NCI-H2081 (cell line): ENCODE results near the gene MEIS3.

ENCODE experiments used
- DNase-seq, 2 experiments: peaks; one replicate each; lab custom pipeline; 2025; lab: John Stamatoyannopoulos, UW

MEIS3 gene

GRCh38 chr19:47357788-47358680, 61.3 kb downstream of the MEIS3 start:
- DNase-seq = no peak

DNA sequence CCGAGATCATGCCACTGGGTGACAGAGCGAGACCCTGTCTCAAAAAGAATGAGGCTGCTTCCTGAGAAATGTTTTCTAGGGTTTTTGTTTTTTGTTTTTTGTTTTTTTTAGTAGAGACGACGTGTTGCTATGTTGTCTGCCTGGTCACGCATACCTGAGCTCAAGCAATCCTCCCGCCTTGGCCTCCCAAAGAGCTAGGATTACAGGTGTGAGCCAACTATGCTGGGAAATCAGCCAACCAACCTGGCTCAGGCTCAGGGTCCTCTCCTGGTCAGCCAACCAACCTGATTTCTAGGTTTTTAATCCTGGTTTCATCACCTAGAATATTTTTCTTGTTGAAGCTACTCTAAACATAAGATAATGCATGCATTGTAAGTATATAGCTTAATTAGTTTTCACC, 62.4 kb downstream of the MEIS3 start:
- no peak for DNase-seq

- peak in 1 of 2 experiments; percentile 6 for DNase-seq
These were observed 66.0 kb downstream of the MEIS3 start for GRCh38 chr19:47353307-47353712.
